Measurements from ENCODE around the gene DEFB115. TPM values are rescaled to one million over a fixed set of nuclear protein-coding genes. Genes with fewer than 3 reads are reported as not detected.
"Not testable (repeated sequence)": the region's sequence is repeated elsewhere in the genome, so short reads cannot be mapped to it uniquely, and the experiment has no call there.

DEFB115 gene
- total and polyA plus RNA-seq, 2 experiments from 2014 or later = not detected

DNA sequence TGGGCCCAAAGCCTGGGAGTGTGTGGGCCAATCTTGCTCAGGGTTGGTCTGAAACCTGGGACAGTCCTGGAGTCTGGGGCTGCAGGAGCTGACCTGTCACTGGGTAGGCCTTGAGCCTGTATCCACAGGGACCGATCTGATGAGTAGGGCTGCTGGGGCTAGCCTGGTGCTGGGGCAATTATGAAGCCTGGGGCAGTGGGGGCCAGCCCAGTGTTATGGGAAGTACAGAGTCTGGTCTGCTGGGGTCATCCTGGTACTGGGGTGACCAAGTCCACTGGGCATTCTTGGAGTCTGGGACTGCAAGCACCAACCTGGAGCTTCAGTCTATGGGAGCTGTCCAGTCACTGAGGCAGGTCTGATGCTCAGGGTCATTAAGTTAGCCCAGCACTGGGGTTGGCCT is 20.7 kb downstream of the DEFB115 start:
- H2AFZ ChIP-seq = no peak overlapping the region
- no peaks in the 10 kb centered on the region for H3K79me2 ChIP-seq
- 56% methylated on average over 1 of the region's 1 CpG for WGBS (ENCODE audit: low lambda C conversion rate, missing lambda C conversion rate)

DNA sequence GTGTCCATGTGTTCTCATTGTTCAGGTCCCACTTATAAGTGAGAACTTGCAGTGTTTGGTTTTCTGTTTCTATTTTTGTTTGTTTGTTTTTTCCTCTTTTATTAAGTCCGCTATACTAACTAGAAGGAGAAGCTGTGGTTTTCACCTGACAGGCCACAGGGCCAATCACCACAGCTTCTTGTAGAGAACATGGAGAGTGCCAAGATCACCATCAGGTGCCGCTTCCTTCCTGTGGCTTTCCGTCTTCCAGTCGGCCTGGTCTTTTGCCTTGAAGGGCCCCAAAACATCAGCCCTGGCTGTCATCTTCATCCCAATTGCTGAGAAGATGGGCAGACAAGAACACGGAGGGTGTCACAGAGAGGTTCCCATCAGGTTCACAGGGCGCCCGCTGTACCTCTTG is 27.5 kb downstream of the DEFB115 start:
- 74% methylated on average over 7 of the region's 7 CpGs for WGBS (ENCODE audit: low lambda C conversion rate, missing lambda C conversion rate)
- H3K36me3 ChIP-seq (replicated peaks; ENCODE audit: insufficient read depth, low read depth); H2AFZ ChIP-seq; H3K4me2 ChIP-seq; H3K27me3 ChIP-seq; H3K4me1 ChIP-seq (ENCODE audit: insufficient read depth); H3K79me2 ChIP-seq; H3K4me3 ChIP-seq; H3K9me2 ChIP-seq (replicated peaks; ENCODE audit: insufficient read depth); H3K9me3 ChIP-seq (ENCODE audit: low read depth); H4K20me1 ChIP-seq (ENCODE audit: insufficient read depth, poor library complexity, severe bottlenecking); DNase-seq (ENCODE audit: low spot score); H3K27ac ChIP-seq: not testable (repeated sequence)

More for the DNA sequence above, 20.7 kb downstream of the DEFB115 start:
- H3K27ac ChIP-seq = no peak overlapping the region
- no peaks in the 10 kb centered on the region for H3K36me3 ChIP-seq (replicated peaks; ENCODE audit: insufficient read depth, low read depth)
- no peaks in the 10 kb centered on the region for H4K20me1 ChIP-seq (ENCODE audit: insufficient read depth, poor library complexity, severe bottlenecking)
- no peaks in the 10 kb centered on the region for H3K4me1 ChIP-seq (ENCODE audit: insufficient read depth)
- no peak overlapping the region for H3K4me2 ChIP-seq
- DNase-seq (ENCODE audit: low spot score) = no peak
- H3K9me3 ChIP-seq (ENCODE audit: low read depth) = peaks cover 9% of the 10 kb centered on the region
- H3K9me2 ChIP-seq (replicated peaks; ENCODE audit: insufficient read depth) = no peaks in the 10 kb centered on the region
- no peak overlapping the region for H3K4me3 ChIP-seq
- H3K27me3 ChIP-seq = no peaks in the 10 kb centered on the region
- TF ChIP-seq EZH2phosphoT487 (IDR thresholded peaks at IDR 0.05; ENCODE audit: low read depth, severe bottlenecking, unreplicated experiment) (no peak), EZH2 (IDR thresholded peaks at IDR 0.05; ENCODE audit: borderline replicate concordance) (no peak)
- TF ChIP-seq, protein P1, sequence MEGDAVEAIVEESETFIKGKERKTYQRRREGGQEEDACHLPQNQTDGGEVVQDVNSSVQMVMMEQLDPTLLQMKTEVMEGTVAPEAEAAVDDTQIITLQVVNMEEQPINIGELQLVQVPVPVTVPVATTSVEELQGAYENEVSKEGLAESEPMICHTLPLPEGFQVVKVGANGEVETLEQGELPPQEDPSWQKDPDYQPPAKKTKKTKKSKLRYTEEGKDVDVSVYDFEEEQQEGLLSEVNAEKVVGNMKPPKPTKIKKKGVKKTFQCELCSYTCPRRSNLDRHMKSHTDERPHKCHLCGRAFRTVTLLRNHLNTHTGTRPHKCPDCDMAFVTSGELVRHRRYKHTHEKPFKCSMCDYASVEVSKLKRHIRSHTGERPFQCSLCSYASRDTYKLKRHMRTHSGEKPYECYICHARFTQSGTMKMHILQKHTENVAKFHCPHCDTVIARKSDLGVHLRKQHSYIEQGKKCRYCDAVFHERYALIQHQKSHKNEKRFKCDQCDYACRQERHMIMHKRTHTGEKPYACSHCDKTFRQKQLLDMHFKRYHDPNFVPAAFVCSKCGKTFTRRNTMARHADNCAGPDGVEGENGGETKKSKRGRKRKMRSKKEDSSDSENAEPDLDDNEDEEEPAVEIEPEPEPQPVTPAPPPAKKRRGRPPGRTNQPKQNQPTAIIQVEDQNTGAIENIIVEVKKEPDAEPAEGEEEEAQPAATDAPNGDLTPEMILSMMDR (IDR thresholded peaks at IDR 0.05; ENCODE audit: poor library complexity) = no peak

DNA sequence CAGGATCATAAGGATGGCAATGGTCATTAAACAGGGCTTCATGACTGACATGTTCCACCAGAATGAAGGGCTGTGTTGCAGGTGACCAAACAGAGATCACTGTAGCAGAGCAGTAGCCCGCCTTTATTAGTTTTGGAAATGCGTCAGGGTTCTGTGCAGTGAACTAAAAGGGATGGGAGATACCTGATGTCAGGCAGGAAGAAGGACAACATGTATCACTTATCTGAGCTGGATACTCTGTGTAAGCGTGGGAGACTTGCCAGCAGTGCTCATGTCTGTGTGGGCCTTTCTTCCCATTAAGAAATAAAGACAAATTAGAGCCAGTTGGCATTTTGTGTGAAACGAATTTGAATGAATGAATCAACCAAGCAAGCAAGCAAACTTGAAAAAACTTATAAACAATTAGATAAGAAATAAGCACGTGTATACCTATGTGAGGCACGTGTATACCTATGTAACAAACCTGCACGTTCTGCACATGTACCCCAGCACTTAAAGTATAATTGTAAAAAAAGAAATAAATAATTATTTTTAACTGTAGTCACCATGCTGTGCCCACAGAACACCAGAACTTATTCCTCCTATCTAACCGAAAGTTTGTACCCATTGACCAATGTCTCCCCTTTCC is 51.2 kb downstream of the DEFB115 start, which contains the start of gene DEFB116:
Gene DEFB116 (minus strand): TSS at position 51 of the 628 bp plus-strand sequence. CDS start 0 bp downstream, at position 51.
- Histone ChIP-seq H3K27ac (no peak within 1 kb of the TSS), H4K20me1 (ENCODE audit: insufficient read depth, poor library complexity, severe bottlenecking) (no peaks in the 10 kb centered on the region), H3K79me2 (no peaks in the 10 kb centered on the region), H3K4me3 (no peak within 1 kb of the TSS), H3K9me2 (replicated peaks; ENCODE audit: insufficient read depth) (no peaks in the 10 kb centered on the region), H3K9me3 (ENCODE audit: low read depth) (no peaks in the 10 kb centered on the region), H2AFZ (no peak within 1 kb of the TSS), H3K4me1 (ENCODE audit: insufficient read depth) (no peaks in the 10 kb centered on the region), H3K27me3 (no peaks in the 10 kb centered on the region), H3K4me2 (no peak within 1 kb of the TSS), H3K36me3 (replicated peaks; ENCODE audit: insufficient read depth, low read depth) (no peaks in the 10 kb centered on the region)
- no peak for TF ChIP-seq EZH2 (IDR thresholded peaks at IDR 0.05; ENCODE audit: borderline replicate concordance)
- TF ChIP-seq, protein P1 (IDR thresholded peaks at IDR 0.05; ENCODE audit: poor library complexity) = no peak
- no peak for TF ChIP-seq EZH2phosphoT487 (IDR thresholded peaks at IDR 0.05; ENCODE audit: low read depth, severe bottlenecking, unreplicated experiment)
- no peak for DNase-seq (ENCODE audit: low spot score)
- WGBS (ENCODE audit: low lambda C conversion rate, missing lambda C conversion rate) = 49% methylated on average over 8 of the region's 8 CpGs

Other genes with a start within 250 kb of the DEFB115 start
- not detected in 2 replicates for gene DEFB116, start 50.9 kb downstream of the DEFB115 start, total RNA-seq
- not detected in 2 replicates for gene DEFB116, start 50.9 kb downstream of the DEFB115 start, polyA plus RNA-seq
- gene DEFB118, start 110.9 kb downstream of the DEFB115 start, total RNA-seq = not detected in 2 replicates
- not detected in 2 replicates for gene DEFB118, start 110.9 kb downstream of the DEFB115 start, polyA plus RNA-seq
- not detected in 2 replicates for gene DEFB119, start 132.9 kb downstream of the DEFB115 start, total RNA-seq
- not detected in 2 replicates for gene DEFB119, start 132.9 kb downstream of the DEFB115 start, polyA plus RNA-seq
- gene DEFB121, start 148.6 kb downstream of the DEFB115 start, total RNA-seq = not detected in 2 replicates
- gene DEFB121, start 148.6 kb downstream of the DEFB115 start, polyA plus RNA-seq = not detected in 2 replicates
- not detected in 2 replicates for gene DEFB123, start 183.0 kb downstream of the DEFB115 start, total RNA-seq
- not detected in 2 replicates for gene DEFB123, start 183.0 kb downstream of the DEFB115 start, polyA plus RNA-seq
- gene DEFB124, start 217.5 kb downstream of the DEFB115 start, total RNA-seq = not detected in 2 replicates
- not detected in 2 replicates for gene DEFB124, start 217.5 kb downstream of the DEFB115 start, polyA plus RNA-seq
- 0.08 TPM in 1 of 2 replicates, not detected in the other for gene REM1, start 217.6 kb downstream of the DEFB115 start, total RNA-seq
- 1.1 TPM in 1 of 2 replicates, not detected in the other for gene REM1, start 217.6 kb downstream of the DEFB115 start, polyA plus RNA-seq

Data from hepatocyte (in vitro differentiated cells).